HepG2 (cell line): ENCODE data around the gene GRIK4. TPM values are rescaled to one million over a fixed set of nuclear protein-coding genes. Genes with fewer than 3 reads are reported as not detected.

Experiments
- ATAC-seq: fragments of 200-7000 bp; cut with Tn5 transposase; 3 replicates; pipeline ENCODE4 v1.9.1; 2020; ENCODE audit warnings: mild to moderate bottlenecking, moderate library complexity
- BruUV-seq: library from RNA; stranded (reverse); fragments of 400-500 nt; replicated peaks from 2 replicates; lab custom pipeline; 2021; lab: Mats Ljungman, UMichigan
- CTCF ChIA-PET: fragments of 300-600 bp; formaldehyde crosslinking; extraction: SDS; loops from one replicate; lab custom pipeline; 2021; ENCODE audit warnings: low total read pairs, inconsistent platforms, low intra/inter-chr PET ratio; lab: Yijun Ruan, JAX
- POLR2A ChIA-PET: fragments of 350-600 bp; sonication (Branson Sonifier 250); formaldehyde crosslinking; loops from one replicate; lab custom pipeline; 2020; ENCODE audit warnings: antibody characterized with exemption, inconsistent platforms; lab: Yijun Ruan, JAX
- DNase-seq: peaks from one replicate; pipeline ENCODE4 v3.0.0-alpha.2; 2015; ENCODE audit warnings: low spot score
- FAIRE-seq: peaks from 3 replicates; lab custom pipeline; 2011; peaks lifted over from hg19 to GRCh38; lab: Jason Lieb, UNC
- H2AFZ ChIP-seq: one replicate; pipeline ENCODE4 v1.6.1; 2011; ENCODE audit warnings: low read length, inconsistent platforms
- H3K27ac ChIP-seq: fragments of 300-600 bp; 3 replicates; pipeline ENCODE4 v1.8.0; 2011; ENCODE audit warnings: mixed run types, mild to moderate bottlenecking, mixed read lengths, low read length, inconsistent platforms; ENCODE audit not compliant: insufficient read depth; ENCODE audit errors: extremely low read length
- H3K27me3 ChIP-seq, 2 experiments: fragments of 200-600 bp in 1 of 2; 2 replicates in 1 of 2; 3 replicates in 1 of 2; pipeline versions ENCODE4 v1.6.0 to v1.8.0; 2011; ENCODE audit warnings: low read length in 2 of 2, mild to moderate bottlenecking in 2 of 2, moderate library complexity in 2 of 2, inconsistent platforms in 1 of 2; ENCODE audit not compliant: insufficient read depth in 2 of 2, control insufficient read depth in 1 of 2
- H3K36me3 ChIP-seq, 2 experiments: fragments of 200-600 bp in 1 of 2; replicated peaks in 1 of 2; 2 replicates in 1 of 2; 3 replicates in 1 of 2; pipeline versions ENCODE4 v1.5.1 to v1.8.0; 2011; ENCODE audit warnings: low read length in 2 of 2, inconsistent platforms in 1 of 2; ENCODE audit not compliant: insufficient read depth in 2 of 2, control insufficient read depth in 1 of 2
- H3K4me1 ChIP-seq: 2 replicates; pipeline ENCODE4 v1.5.1; 2012; ENCODE audit warnings: low read length, inconsistent platforms; ENCODE audit not compliant: insufficient read depth
- H3K4me2 ChIP-seq: 2 replicates; pipeline ENCODE4 v1.6.0; 2011; ENCODE audit warnings: low read depth, low read length, inconsistent platforms
- H3K4me3 ChIP-seq, 3 experiments: fragments of 200-600 bp in 1 of 3; sonication (generic), shearing (Covaris generic) in 1 of 3; replicated peaks in 1 of 3; 2 replicates each; pipeline ENCODE4 v1.5.1; 2011 to 2016; ENCODE audit warnings: low read length in 3 of 3, inconsistent platforms in 2 of 3, low read depth in 2 of 3, mild to moderate bottlenecking in 2 of 3, control low read depth in 1 of 3, mixed read lengths in 1 of 3; ENCODE audit not compliant: insufficient read depth in 1 of 3
- H3K79me2 ChIP-seq: one replicate; pipeline ENCODE4 v1.6.1; 2011; ENCODE audit warnings: low read length, inconsistent platforms; ENCODE audit not compliant: insufficient read depth
- H3K9ac ChIP-seq: 2 replicates; pipeline ENCODE4 v1.6.0; 2011; ENCODE audit warnings: mild to moderate bottlenecking, low read depth, low read length, inconsistent platforms; ENCODE audit not compliant: insufficient read depth
- H3K9me3 ChIP-seq: 2 replicates; pipeline ENCODE4 v1.5.1; 2012; ENCODE audit warnings: mild to moderate bottlenecking, low read length
- H4K20me1 ChIP-seq: 2 replicates; pipeline ENCODE4 v1.6.0; 2011; ENCODE audit warnings: inconsistent platforms, mild to moderate bottlenecking, low read length, moderate library complexity; ENCODE audit not compliant: insufficient read depth
- ARHGAP35 ChIP-seq: sonication (generic); formaldehyde crosslinking; IDR thresholded peaks from 2 replicates; pipeline ENCODE4 v1.9.0; 2022; ENCODE audit warnings: mild to moderate bottlenecking, inconsistent platforms, moderate library complexity, missing genetic modification reagents, borderline replicate concordance
- ESRRA ChIP-seq: sonication (generic); formaldehyde crosslinking; IDR thresholded peaks from 2 replicates; pipeline ENCODE4 v1.5.1; 2020; ENCODE audit warnings: mild to moderate bottlenecking, low read depth, missing genetic modification reagents
- ZBTB3 ChIP-seq: sonication (generic); formaldehyde crosslinking; IDR thresholded peaks from 2 replicates; pipeline ENCODE4 v1.4.0; 2020; ENCODE audit warnings: low read depth, mild to moderate bottlenecking, moderate library complexity, missing genetic modification reagents, borderline replicate concordance
- ZNF331 ChIP-seq: sonication (generic); formaldehyde crosslinking; IDR thresholded peaks from 2 replicates; pipeline ENCODE4 v1.4.0; 2020; ENCODE audit warnings: missing genetic modification reagents
- ZNF512B ChIP-seq: sonication (generic); formaldehyde crosslinking; IDR thresholded peaks from 2 replicates; pipeline ENCODE4 v1.5.1; 2020; ENCODE audit warnings: missing genetic modification reagents, mild to moderate bottlenecking, borderline replicate concordance
- whole genome bisulfite sequencing: methylation state at CpG from one replicate; pipeline ENCODE4 v1.1.6; 2017; ENCODE audit warnings: low lambda C conversion rate; 5-methylcytosine and 5-hydroxymethylcytosine counted together
- in situ Hi-C: cut with HindIII; loops from 2 replicates; pipeline ENCODE4 v1.10.0; 2017; ENCODE audit warnings: low pct_unique_long_range_greater_than_20kb; ENCODE audit not compliant: extremely low pct_ligation_motif_present
- intact Hi-C: fragments of 100-400 bp; cut with micrococcal nuclease; formaldehyde crosslinking; loops from one replicate; pipeline ENCODE4 v1.10.0; 2022; ENCODE audit not compliant: unreplicated experiment
- polyA plus RNA-seq, 8 experiments: library from polyadenylated mRNA; depleted of rRNA in 3 of 8; stranded (reverse) in 7 of 8; unstranded in 1 of 8; fragments of >200 nt; fragmentation: Illumina TruSeq in 4 of 8; extraction: Trizol in 4 of 8; gene quantifications; 2 replicates each; pipeline versions ENCODE4 v1.2.1 to v1.2.3, GENCODE V29; 2011 to 2016; ENCODE audit warnings: low read depth in 4 of 8, missing spikeins in 1 of 8, mixed read lengths in 1 of 8; ENCODE audit not compliant: insufficient read depth in 1 of 8
- total RNA-seq, 5 experiments: library from RNA; depleted of rRNA; stranded (reverse); fragments of >200 nt; fragmentation: Illumina TruSeq; extraction: Trizol; gene quantifications; 2 replicates each; pipeline ENCODE4 v1.2.3, GENCODE V29; 2016; ENCODE audit warnings: low read depth in 1 of 5
- TF ChIP-seq, protein P1 (sequence below): sonication (generic); formaldehyde crosslinking; IDR thresholded peaks from 2 replicates; pipeline ENCODE4 v1.8.1; 2023; ENCODE audit warnings: missing genetic modification reagents, mild to moderate bottlenecking, borderline replicate concordance

GRIK4 gene
- total and polyA plus RNA-seq, 2 of the 13 experiments (the other 11 are each of a cell fraction or from before 2014, with no cell fraction given): 0.04 to 0.07 TPM

DNA sequence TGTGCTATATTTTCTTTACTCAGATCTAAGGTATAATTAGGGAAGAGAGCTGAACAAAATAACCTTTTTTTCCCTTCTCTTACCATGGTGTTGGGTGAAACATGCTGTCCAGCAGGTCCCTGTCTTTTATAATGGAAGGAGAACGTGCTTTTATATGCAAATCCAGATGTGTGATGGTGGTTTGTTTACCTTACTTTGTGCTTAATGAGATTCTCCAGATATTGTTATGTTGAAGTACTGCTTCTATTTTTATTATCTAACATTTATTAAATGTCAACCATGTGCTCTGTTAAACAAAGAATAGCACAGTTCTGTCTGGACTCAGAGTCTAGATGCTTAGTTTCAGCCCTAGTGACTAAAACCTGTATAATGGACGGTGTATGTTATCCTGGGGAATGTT, 10.1 kb upstream of the GRIK4 start:
- H3K79me2 ChIP-seq: no peaks in the 10 kb centered on the region
- FAIRE-seq (no peak), ATAC-seq (no peak), DNase-seq (no peak)
- TF ChIP-seq ESRRA (CRISPR knock-in tag) (no peak), ZBTB3 (CRISPR knock-in tag) (no peak), ZNF331 (CRISPR knock-in tag) (no peak), ARHGAP35 (CRISPR knock-in tag) (no peak), ZNF512B (no peak)
- TF ChIP-seq, protein P1, sequence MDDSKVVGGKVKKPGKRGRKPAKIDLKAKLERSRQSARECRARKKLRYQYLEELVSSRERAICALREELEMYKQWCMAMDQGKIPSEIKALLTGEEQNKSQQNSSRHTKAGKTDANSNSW (CRISPR knock-in tag): no peak
- no peak overlapping the region for H3K27ac ChIP-seq
- ChIA-PET POLR2A (no interaction called here), CTCF (no interaction called here)
- intact Hi-C loops: no loop called here
- WGBS: 42% methylated on average over 2 of the region's 2 CpGs
- peaks cover 0 to 8% of the 10 kb centered on the region in 2 experiments; a peak in 2 of 5 replicates for H3K27me3 ChIP-seq
- H4K20me1 ChIP-seq: no peaks in the 10 kb centered on the region
- H3K4me1 ChIP-seq: peaks cover 12% of the 10 kb centered on the region
- no peak overlapping the region for H3K9ac ChIP-seq
- no peak overlapping the region for H3K4me3 ChIP-seq
- in situ Hi-C loops: no loop called here
- H3K4me2 ChIP-seq: no peak overlapping the region
- no TSS peak for BruUV-seq
- no peaks in the 10 kb centered on the region for H3K9me3 ChIP-seq
- H2AFZ ChIP-seq: no peak overlapping the region
- H3K36me3 ChIP-seq: no peaks in the 10 kb centered on the region
